ENCODE data around the gene DUSP11.
A peak's percentile ranks its signal among the peaks of the same experiment; 100 is the strongest.
"Not testable (repeated sequence)": the region's sequence is repeated elsewhere in the genome, so short reads cannot be mapped to it uniquely, and the experiment has no call there.

The DUSP11 gene

DNA sequence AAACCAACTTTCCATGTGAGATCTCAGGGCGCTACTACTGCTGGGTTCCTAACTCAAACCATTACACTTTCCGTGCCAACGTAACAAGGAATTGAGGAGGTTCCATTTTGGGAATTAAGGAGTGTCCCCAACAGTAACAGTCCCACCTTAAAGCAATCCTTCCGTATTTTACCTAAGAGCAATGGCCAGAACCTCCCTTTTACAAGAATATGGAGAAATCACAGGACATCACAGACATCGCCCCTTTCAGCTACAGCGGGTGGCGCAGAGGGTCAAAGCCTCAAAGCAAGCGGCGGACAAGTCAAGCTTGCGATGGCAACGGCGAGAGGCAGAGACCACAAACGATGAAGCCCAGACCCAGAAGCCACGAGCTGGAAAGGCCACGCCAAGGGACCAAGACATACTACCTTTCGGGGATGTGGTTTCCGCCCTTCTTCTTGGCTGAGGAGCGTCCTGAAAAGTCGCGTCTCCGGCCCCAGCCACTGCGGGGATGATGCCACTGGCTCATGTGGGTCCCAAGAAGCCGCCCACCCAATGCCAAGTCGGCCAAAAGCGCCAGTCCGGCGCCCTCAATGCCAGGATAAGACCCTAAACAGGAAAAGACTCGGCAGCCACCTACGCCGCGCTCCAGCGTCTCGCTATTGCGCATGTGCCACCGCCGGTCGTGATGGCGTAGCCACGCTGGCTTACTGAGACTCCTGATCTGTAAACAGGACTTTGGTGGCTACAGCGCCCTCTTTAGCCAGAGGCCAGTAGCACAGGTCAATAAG lies at the start of gene DUSP11:
DUSP11 (minus strand) TSS at position 637 of the 770 bp plus-strand sequence; CDS start at position 508, 129 bp downstream.
- DNase-seq (ENCODE audit: insufficient read length, low spot score) (peak; percentile 98), FAIRE-seq (peak; percentile 88)

GRCh38 chr2:73828818-73829570 lies 49.1 kb upstream of the DUSP11 start, which contains the start of gene STAMBP:
TSS of gene STAMBP (plus strand) at chr2:73828961. CDS start at chr2:73830857, 1,896 bp downstream.
- DNase-seq (ENCODE audit: insufficient read length, low spot score) (peak; percentile 97), FAIRE-seq (peak; percentile 90)

DNA sequence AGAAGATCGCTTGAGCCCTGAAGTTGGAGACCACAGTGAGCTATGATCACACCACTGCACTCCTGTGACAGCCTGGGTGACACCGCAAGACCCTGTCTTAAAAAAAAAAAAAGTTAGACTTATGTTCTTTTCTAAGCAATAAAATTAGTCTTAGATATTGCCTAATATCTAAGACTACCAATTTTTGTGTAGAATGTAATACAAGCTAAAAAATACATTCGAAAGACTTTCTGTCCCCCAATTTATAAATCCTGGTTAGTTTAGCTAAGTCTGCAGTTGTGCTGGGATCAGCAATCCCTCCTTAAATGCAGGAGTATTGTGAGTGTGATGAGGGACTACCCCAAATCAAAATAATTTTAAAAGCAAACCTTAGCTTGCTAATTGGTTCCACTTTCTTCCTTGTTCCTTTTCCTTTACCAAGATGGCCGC lies 48.5 kb upstream of the DUSP11 start:
- DNase-seq (ENCODE audit: insufficient read length, low spot score) (no peak), FAIRE-seq (no peak)

GRCh38 chr2:73827660-73828388 lies 47.9 kb upstream of the DUSP11 start:
- FAIRE-seq (no peak), DNase-seq (ENCODE audit: insufficient read length, low spot score) (no peak)

DNA sequence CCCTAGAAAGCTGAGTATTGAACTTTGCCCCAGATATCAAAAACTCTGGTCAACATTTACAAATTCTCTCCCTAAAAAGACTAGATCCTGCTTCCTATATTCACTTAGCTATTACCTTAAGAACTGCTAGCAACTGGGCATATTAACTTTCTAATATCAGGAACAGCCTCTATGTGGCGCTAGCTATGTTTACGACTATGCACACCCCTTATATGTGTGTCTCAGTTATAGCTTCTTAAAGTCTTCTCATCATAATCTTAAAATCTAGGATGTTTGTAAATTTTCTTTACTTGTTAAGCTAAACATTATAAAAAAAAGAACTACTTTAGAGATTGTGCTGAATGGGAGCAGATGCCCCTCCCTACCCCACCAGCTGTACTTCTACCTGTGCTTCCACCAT lies 47.1 kb upstream of the DUSP11 start:
- peak; percentile 41 for DNase-seq (ENCODE audit: insufficient read length, low spot score)
- FAIRE-seq, result no peak

- DNase-seq (ENCODE audit: insufficient read length, low spot score) (no peak), FAIRE-seq (no peak)
These were observed 45.5 kb upstream of the DUSP11 start for GRCh38 chr2:73825408-73825807.

GRCh38 chr2:73823916-73824523 lies 44.1 kb upstream of the DUSP11 start:
- DNase-seq (ENCODE audit: insufficient read length, low spot score), result peak; percentile 67
- no peak for FAIRE-seq

DNA sequence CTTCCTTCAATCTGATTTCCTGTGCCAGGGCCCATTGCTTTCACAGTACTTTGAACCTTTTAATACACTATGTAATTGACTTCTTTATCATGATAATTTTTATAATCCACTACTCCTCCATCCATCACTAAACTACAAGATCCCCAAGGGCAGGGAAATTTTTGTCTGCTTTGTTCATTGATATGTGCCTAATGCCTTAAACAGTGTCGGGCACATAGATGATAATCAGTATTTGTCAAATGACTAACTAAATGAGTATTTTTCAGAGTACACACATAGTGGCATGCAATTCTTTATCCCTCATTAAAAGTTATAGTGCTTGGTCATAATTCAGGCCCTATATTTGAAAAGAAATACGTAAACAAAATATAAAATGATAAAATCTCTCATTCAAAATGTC lies 43.5 kb upstream of the DUSP11 start:
- DNase-seq (ENCODE audit: insufficient read length, low spot score), result no peak
- FAIRE-seq, result no peak

GRCh38 chr2:73822991-73823390 lies 43.1 kb upstream of the DUSP11 start:
- FAIRE-seq (no peak), DNase-seq (ENCODE audit: insufficient read length, low spot score) (no peak)

GRCh38 chr2:73822276-73822675 lies 42.4 kb upstream of the DUSP11 start:
- FAIRE-seq (no peak), DNase-seq (ENCODE audit: insufficient read length, low spot score) (no peak)

- DNase-seq (ENCODE audit: insufficient read length, low spot score), result no peak
- FAIRE-seq, result no peak
These were observed 41.8 kb upstream of the DUSP11 start for GRCh38 chr2:73821669-73822068.

DNA sequence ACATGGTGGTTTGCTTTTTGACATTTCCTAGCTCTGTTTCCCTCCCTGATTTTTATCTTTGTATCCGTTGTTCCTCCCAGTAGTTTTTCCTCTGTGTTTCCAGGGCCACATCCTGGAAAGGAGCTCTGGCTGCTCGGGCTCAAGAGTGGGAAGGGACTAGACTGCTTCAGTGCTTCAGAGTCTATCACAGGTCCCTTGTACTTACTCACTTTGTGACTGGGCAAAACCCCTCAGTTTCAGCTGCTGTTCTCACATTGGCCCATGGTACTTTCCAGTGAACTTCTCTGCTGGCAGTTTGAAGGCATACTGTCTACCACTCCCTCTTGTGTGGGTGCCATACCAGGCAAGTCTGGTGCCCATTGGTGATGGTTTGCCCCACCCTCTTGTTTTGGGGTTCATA lies 41.3 kb upstream of the DUSP11 start:
- DNase-seq (ENCODE audit: insufficient read length, low spot score) (no peak), FAIRE-seq (no peak)

DNA sequence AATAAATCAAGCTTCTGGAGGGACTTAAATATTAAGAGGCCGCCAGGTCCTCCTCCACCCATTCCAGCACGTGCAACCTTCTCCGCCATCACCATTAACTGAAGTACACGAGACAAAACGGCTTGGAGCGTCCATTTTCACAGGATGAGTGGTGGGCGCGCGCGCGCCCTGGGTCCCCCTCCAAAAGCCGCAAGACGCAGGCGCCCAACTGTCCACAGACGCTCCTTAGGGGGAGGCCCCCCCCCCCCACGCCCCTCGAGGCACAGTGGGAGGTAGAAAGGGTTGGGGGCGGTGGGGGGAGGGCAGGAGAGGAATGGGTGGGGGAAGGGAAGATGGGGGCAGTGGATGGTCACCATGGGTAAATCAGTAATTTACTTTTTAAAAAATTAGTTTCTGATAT lies 38.4 kb upstream of the DUSP11 start:
- FAIRE-seq (no peak), DNase-seq (ENCODE audit: insufficient read length, low spot score) (no peak)

- FAIRE-seq (no peak), DNase-seq (ENCODE audit: insufficient read length, low spot score) (no peak)
These were observed 32.7 kb upstream of the DUSP11 start for GRCh38 chr2:73812635-73813034.

- no peak for FAIRE-seq
- DNase-seq (ENCODE audit: insufficient read length, low spot score), result no peak
These were observed 32.0 kb upstream of the DUSP11 start for GRCh38 chr2:73811878-73812277.

GRCh38 chr2:73783883-73784282 lies 4.0 kb upstream of the DUSP11 start, which contains the start of gene C2orf78:
TSS of gene C2orf78 (plus strand) at chr2:73784183. CDS start at chr2:73784310, 127 bp downstream.
- FAIRE-seq; DNase-seq (ENCODE audit: insufficient read length, low spot score): not testable (repeated sequence)

GRCh38 chr2:73783402-73783801 lies 3.5 kb upstream of the DUSP11 start:
- DNase-seq (ENCODE audit: insufficient read length, low spot score); FAIRE-seq: not testable (repeated sequence)

DNA sequence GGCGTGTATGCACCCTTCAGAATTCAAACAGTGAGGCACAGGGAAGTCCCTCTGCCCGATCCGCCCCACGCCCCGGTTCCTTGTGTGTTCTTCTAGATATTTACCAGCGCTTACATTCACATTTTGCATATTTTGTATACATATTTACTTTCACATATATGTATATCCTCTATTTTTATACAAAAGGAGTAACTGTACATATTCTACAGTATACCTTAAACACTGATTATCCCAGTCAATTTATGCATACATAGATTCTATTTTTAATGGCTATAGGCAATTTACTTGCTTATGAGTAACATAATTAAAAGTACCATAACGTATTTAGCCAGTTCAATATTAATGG lies 307 bp upstream of the DUSP11 start:
- DNase-seq (ENCODE audit: insufficient read length, low spot score), result no peak

DNA sequence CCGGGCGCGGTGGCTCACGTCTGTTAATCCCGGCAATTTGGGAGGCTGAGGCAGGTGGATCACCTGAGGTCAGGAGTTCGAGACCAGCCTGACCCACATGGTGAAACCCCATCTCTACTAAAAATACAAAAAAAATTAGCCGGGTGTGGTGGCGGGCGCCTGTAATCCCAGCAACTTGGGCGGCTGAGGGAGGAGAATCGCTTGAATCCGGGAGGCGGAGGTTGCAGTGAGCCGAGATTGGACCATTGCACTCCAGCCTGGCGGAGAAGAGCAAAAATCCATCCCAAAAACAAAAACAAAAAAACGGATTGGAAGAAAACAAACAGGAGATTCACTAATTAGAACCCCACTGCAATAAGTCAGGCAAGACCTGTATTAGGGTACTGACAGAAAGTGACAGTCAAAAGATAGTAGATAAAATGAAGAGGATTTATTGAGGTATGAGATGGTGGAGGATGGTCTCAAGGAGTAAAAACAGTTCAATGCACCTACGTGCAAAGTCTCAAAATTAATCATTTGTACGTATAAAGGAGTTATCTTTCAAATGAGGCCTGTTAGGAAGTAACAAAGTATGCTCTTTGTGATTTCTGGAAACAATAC lies 936 bp downstream of the DUSP11 start:
- FAIRE-seq; DNase-seq (ENCODE audit: insufficient read length, low spot score): not testable (repeated sequence)

More for the DNA sequence above, 307 bp upstream of the DUSP11 start:
- FAIRE-seq, result no peak

DNA sequence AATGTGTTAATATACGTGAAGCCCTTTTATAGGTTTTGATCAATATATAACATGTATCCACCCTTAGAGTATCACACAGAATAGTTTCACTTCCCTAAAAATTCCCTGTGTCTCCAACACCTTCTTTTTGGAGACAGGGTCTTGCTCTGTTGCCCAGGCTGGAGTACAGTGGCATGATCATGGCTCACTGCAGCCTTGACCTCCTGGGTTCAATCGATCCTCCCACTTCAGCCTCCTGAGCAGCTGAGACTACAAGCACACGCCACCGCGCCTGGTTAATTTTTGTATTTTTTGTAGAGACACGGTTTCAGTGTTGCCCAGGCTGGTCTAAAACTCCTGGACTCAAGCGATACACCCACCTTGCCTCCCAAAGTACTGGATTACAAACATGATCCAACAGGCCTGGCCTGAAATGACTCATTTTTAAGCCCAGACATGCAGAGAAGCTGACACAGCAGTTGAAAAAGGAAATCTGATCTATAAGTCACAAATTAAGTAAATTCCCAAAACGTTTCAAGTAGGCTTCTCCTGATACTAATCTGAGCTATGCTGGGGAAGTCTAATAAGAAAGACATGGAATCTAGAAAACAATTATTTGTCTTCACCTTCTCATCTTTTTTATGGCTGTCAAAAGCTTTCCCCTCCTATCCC lies 2.9 kb downstream of the DUSP11 start:
- FAIRE-seq (peak; percentile 89), DNase-seq (ENCODE audit: insufficient read length, low spot score) (peak; percentile 41)

Data from HTR-8/SVneo (cell line).